SK-N-MC (cell line): Measurements from ENCODE around the gene RNU5D-1.

Source experiments
- EZH2 ChIP-seq: fragments of 200-600 bp; sonication (generic); IDR thresholded peaks from one replicate; pipeline ENCODE4 v1.6.1; 2017; ENCODE audit warnings: antibody characterized with exemption
- FOXP2 ChIP-seq: optimal IDR thresholded peaks from 2 replicates; pipeline ENCODE3; 2011; ENCODE audit warnings: mild to moderate bottlenecking, moderate library complexity; ENCODE audit not compliant: insufficient read depth; ENCODE audit errors: extremely low read length, control extremely low read depth
- POLR2AphosphoS5 ChIP-seq: IDR thresholded peaks from 2 replicates; pipeline ENCODE4 v1.6.1; 2012; ENCODE audit warnings: mild to moderate bottlenecking, low read depth, low read length, borderline replicate concordance

DNA sequence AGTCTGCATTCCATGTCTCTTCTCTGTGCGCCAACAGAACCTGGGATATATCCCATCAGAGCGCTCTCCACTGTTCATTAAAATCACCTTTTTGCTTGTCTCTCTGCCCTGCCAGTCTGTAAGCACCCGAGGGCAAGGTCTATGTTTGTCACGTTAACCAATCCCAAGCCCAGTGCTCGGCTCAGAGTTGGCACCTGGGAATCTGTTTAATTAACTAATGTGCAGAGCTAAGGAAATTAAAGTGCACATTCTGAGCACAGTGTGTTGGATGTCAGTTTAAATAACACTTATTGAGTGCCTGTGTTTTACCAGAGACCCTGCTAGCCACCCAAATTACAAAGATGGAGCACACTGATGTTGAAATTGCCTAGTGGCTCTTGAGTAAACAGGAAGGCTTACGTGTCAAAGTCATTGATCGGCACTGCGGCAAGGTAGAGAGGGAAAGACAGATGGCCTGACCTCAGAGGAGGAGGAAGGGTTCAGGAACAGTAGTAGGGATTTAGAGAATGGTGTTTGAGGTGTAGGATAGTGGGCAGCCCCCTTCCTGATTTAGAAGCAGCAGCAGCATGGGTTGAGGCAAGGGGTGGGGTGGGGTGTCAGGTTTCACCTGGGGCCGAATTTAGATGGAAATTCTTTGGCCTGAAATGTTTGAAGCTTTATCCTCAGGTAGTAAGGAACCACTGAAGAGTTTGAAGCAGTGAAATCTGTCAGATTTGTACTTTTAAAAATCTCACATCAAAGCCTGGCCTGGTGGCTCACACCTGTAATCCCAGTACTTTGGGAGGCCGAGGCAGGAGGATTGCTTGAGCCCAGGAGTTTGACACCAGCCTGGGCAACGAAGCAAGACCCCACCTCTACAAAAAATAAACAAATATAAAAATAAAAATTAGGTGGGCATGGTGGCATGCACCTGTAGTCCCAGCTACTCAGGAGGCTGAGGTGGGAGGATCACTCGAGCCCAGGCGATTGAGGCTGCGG is 48.8 kb downstream of the RNU5D-1 start:
- TF ChIP-seq POLR2AphosphoS5 (no peak), EZH2 (no peak), FOXP2 (no peak)
